ENCODE data around the gene DOCK7.

GRCh38 chr1:62723883-62724282 lies 35.7 kb upstream of the DOCK7 start:
- TF ChIP-seq CTCF (conservative IDR thresholded peaks at IDR 0.05; ENCODE audit: low read depth, low read length): no peak
- no peak for TF ChIP-seq EZH2 (IDR thresholded peaks at IDR 0.05; ENCODE audit: low read length, unreplicated experiment)
